SU-DHL-6 (cell line): ENCODE results near the gene TMA7.

ENCODE experiments used
- H2AFZ ChIP-seq: fragments of 200-600 bp; sonication (generic); 2 replicates; pipeline ENCODE4 v1.6.1; 2014; ENCODE audit warnings: low read depth, mild to moderate bottlenecking, moderate library complexity, mixed read lengths, antibody characterized with exemption, low read length; ENCODE audit not compliant: severe bottlenecking
- H3F3A ChIP-seq: fragments of 200-600 bp; shearing (Covaris generic); 2 replicates; pipeline ENCODE4 v1.6.0; 2016; ENCODE audit warnings: antibody characterized with exemption, mild to moderate bottlenecking; ENCODE audit not compliant: insufficient read depth
- H3K27ac ChIP-seq: fragments of 200-600 bp; sonication (generic); 2 replicates; pipeline ENCODE4 v1.5.1; 2016; ENCODE audit warnings: low read depth, mild to moderate bottlenecking, low read length, moderate library complexity, mixed read lengths
- H3K27me3 ChIP-seq: fragments of 200-600 bp; sonication (generic), shearing (Covaris generic); 2 replicates; pipeline ENCODE4 v1.6.0; 2014; ENCODE audit warnings: mild to moderate bottlenecking, low read length
- H3K36me3 ChIP-seq: fragments of 200-600 bp; sonication (generic); 2 replicates; pipeline ENCODE4 v1.6.1; 2014; ENCODE audit warnings: mild to moderate bottlenecking, low read length, mixed read lengths
- H3K4me2 ChIP-seq: fragments of 300-600, 200-600 bp; shearing (Covaris generic), sonication (generic); 2 replicates; pipeline ENCODE4 v1.6.0; 2014; ENCODE audit warnings: low read length, low read depth, mild to moderate bottlenecking; ENCODE audit not compliant: poor library complexity, severe bottlenecking
- H3K4me3 ChIP-seq: fragments of 200-600 bp; sonication (generic); 2 replicates; pipeline ENCODE4 v1.5.1; 2014; ENCODE audit warnings: antibody characterized with exemption, low read length, mild to moderate bottlenecking, mixed read lengths; ENCODE audit not compliant: insufficient read depth, poor library complexity, severe bottlenecking
- H3K79me2 ChIP-seq: fragments of 200-600 bp; sonication (generic); 2 replicates; pipeline ENCODE4 v1.6.1; 2014; ENCODE audit warnings: mild to moderate bottlenecking, low read length, moderate library complexity; ENCODE audit not compliant: insufficient read depth
- H3K9ac ChIP-seq: fragments of 200-600 bp; sonication (generic); 2 replicates; pipeline ENCODE4 v1.7.0; 2014; ENCODE audit warnings: mild to moderate bottlenecking, low read length
- H3K9me2 ChIP-seq: fragments of 200-600 bp; sonication (generic); replicated peaks from 2 replicates; pipeline ENCODE4 v1.6.1; 2014; ENCODE audit warnings: low read length; ENCODE audit not compliant: insufficient read depth
- H3K9me3 ChIP-seq: fragments of 200-600 bp; sonication (generic); 2 replicates; pipeline ENCODE4 v1.6.1; 2014; ENCODE audit warnings: low read length, mixed read lengths; ENCODE audit not compliant: insufficient read depth
- H4K20me1 ChIP-seq: fragments of 200-600 bp; sonication (generic); 2 replicates; pipeline ENCODE4 v1.6.1; 2014; ENCODE audit warnings: low read depth, mild to moderate bottlenecking, antibody characterized with exemption, low read length, moderate library complexity, mixed read lengths
- EZH2phosphoT487 ChIP-seq: fragments of 200-600 bp; sonication (generic), shearing (Covaris generic); conservative IDR thresholded peaks from 2 replicates; pipeline ENCODE4 v1.6.1; 2018; ENCODE audit warnings: mild to moderate bottlenecking, antibody characterized with exemption, low read length, moderate library complexity, mixed read lengths
- TF ChIP-seq, protein P1 (sequence below): fragments of 200-600 bp; sonication (generic); IDR thresholded peaks from one replicate; pipeline ENCODE4 v1.5.1; 2017; ENCODE audit warnings: antibody characterized with exemption, mild to moderate bottlenecking, low read length, moderate library complexity; ENCODE audit not compliant: insufficient read depth, poor library complexity, severe bottlenecking

The TMA7 gene

GRCh38 chr3:48428088-48428571 is 11.9 kb upstream of the TMA7 start:
- Histone ChIP-seq H4K20me1 (no peaks in the 10 kb centered on the region), H3K4me2 (no peak overlapping the region), H3K9me2 (no peaks in the 10 kb centered on the region), H3K9me3 (no peaks in the 10 kb centered on the region), H3F3A (no peaks in the 10 kb centered on the region), H3K36me3 (no peaks in the 10 kb centered on the region), H3K27ac (no peak overlapping the region), H3K9ac (no peak overlapping the region), H3K27me3 (no peaks in the 10 kb centered on the region), H2AFZ (no peak overlapping the region), H3K79me2 (no peaks in the 10 kb centered on the region), H3K4me3 (no peak overlapping the region)
- TF ChIP-seq, protein P1, sequence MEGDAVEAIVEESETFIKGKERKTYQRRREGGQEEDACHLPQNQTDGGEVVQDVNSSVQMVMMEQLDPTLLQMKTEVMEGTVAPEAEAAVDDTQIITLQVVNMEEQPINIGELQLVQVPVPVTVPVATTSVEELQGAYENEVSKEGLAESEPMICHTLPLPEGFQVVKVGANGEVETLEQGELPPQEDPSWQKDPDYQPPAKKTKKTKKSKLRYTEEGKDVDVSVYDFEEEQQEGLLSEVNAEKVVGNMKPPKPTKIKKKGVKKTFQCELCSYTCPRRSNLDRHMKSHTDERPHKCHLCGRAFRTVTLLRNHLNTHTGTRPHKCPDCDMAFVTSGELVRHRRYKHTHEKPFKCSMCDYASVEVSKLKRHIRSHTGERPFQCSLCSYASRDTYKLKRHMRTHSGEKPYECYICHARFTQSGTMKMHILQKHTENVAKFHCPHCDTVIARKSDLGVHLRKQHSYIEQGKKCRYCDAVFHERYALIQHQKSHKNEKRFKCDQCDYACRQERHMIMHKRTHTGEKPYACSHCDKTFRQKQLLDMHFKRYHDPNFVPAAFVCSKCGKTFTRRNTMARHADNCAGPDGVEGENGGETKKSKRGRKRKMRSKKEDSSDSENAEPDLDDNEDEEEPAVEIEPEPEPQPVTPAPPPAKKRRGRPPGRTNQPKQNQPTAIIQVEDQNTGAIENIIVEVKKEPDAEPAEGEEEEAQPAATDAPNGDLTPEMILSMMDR, result no peak
- TF ChIP-seq EZH2phosphoT487, result no peak

DNA sequence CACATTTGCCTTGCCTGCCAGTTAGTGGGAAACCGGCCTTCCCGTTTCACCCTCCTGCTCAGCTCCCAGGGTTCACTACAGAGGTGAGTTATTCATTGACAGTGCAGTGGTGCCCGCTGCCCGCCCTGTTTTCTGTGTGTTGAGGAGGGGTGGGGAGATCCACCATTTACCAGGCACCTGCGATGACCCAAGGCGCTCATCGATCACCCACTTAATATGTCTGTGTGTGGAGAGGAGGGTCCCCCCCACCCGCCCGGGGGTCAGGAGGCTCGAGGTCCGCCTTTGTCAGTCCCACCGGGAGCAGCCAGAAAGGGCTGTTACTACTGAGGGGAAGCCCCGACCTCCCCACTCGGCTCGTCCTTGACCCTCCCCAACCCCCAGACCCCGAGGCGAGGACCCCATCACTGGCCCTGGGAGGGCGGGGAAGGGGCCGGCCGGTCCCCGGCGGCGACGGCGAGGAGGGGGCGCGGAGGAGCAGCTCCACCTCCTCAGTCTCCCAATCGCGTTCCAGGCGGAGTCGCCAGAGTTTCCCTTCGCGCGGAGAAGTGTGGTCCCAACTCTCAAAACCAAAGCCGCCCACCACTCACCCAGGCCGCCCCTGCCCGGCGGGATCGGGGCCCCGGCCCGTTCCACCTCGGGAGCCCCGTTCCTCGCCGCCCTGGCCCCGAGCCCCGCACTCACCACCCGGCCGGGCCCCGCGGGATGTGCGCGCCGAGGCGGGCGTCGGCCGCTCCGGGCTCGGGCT is 11.3 kb upstream of the TMA7 start:
- Histone ChIP-seq H2AFZ (peak overlapping the region; percentile 68), H3K36me3 (no peaks in the 10 kb centered on the region), H4K20me1 (no peaks in the 10 kb centered on the region), H3K4me3 (peak overlapping the region; percentile 49), H3K4me2 (peak overlapping the region; percentile 55), H3K9me2 (no peaks in the 10 kb centered on the region), H3K27ac (no peak overlapping the region), H3K9ac (peak overlapping the region; percentile 51), H3K79me2 (no peaks in the 10 kb centered on the region), H3K27me3 (no peaks in the 10 kb centered on the region), H3F3A (no peaks in the 10 kb centered on the region), H3K9me3 (no peaks in the 10 kb centered on the region)
- peak; percentile 99 for TF ChIP-seq EZH2phosphoT487
- TF ChIP-seq, protein P1, result no peak

DNA sequence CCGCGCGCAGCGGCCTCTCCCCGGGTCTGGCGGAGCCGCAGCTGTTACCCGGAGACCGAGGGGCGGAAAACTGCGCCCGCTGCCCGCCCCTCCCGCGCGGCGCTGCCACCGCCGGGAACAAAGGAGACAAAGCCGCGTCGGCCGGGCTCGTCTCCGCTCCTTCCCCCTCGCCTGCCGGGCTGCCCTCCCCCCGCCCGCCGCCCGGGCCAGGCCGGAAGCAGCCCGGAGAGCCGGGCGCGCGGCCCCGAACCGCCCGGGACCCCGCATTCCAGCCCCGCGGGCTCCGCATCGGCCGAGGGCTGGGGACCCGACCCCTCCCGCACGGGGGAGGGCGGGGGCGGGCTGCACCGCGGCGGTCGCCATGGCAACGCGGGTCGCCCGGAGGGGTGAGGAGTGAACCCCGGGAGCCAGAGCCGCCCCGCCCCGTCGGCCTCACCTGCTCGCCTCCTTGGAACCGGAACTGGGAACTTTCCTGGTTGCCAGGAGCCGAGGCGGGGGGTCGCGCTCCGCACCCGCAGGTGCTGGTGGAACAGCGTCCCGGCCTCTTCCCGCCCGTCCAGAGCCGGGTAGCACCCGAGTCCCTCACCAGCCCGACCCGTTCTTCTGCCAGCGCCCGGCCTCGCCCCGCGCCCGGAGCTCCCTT is 10.6 kb upstream of the TMA7 start:
- H3K9ac ChIP-seq, result peak overlapping the region; percentile 51
- H3K36me3 ChIP-seq, result no peaks in the 10 kb centered on the region
- peak overlapping the region; percentile 68 for H2AFZ ChIP-seq
- H3K9me3 ChIP-seq, result no peaks in the 10 kb centered on the region
- no peaks in the 10 kb centered on the region for H3K9me2 ChIP-seq
- H3F3A ChIP-seq, result no peaks in the 10 kb centered on the region
- H3K27ac ChIP-seq, result no peak overlapping the region
- H3K4me3 ChIP-seq, result peak overlapping the region; percentile 49
- H3K79me2 ChIP-seq, result no peaks in the 10 kb centered on the region
- no peak for TF ChIP-seq EZH2phosphoT487
- TF ChIP-seq, protein P1, result no peak
- H3K4me2 ChIP-seq, result peak overlapping the region; percentile 55
- H4K20me1 ChIP-seq, result no peaks in the 10 kb centered on the region
- no peaks in the 10 kb centered on the region for H3K27me3 ChIP-seq
